AML-193 (cell line): ENCODE measurements around the gene ZBTB46.

Experiments
- DNase-seq, 2 experiments: peaks; one replicate each; lab custom pipeline; 2025; lab: John Stamatoyannopoulos, UW

ZBTB46 gene

DNA sequence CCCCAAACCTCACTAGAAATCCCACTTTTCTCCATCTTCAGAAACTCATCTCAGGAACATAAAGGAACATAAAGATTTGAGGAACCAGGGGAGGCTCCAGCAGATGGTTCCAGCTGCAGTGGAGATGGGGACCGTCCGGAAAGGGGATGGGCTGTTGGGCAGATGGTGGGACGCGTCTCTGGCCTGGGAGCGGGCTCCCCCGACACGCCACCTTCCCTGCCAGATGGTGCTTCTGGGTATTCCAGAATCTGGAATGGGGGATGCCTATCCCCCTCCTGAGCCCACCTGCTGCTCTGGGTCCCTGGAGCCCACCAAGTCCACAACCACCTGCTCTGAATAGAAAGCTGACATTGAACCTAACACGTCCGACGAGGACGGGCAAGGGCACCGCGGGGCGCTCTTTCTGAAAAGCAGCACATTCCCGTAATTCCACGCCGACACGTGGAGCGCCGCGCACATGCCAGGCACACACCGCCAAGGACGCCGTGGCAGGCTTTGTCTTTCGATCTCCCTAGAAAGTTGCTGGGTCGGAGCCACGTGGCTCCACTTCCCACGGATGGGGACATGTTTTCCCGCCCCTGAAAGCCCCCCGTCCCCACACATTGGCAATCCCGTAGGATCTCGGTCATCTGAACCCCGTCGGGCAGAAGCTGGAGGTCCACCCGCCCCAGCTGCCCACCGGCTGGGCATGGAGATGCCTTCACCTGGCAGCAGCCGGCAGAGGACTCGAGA lies 64.2 kb downstream of the ZBTB46 start:
- DNase-seq = no peak

DNA sequence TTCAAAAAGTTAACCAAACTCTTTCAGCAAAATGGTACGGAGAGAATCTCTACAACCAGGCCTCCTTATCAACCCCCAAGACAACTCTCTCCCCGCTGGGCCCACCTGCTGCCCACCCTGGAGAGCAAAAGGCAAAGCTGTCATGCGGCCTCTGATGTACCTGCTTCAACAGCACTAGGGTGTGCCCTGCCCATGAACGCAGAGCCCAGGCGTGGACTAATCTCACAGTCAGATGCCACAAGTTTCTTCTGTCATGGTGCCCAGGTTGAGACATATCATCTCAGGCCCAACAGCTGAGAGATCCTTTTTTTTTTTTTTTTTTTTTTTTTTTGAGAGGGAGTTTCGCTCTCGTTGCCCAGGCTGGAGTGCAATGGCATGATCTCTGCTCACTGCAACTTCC lies 65.2 kb downstream of the ZBTB46 start:
- DNase-seq = no peak

DNA sequence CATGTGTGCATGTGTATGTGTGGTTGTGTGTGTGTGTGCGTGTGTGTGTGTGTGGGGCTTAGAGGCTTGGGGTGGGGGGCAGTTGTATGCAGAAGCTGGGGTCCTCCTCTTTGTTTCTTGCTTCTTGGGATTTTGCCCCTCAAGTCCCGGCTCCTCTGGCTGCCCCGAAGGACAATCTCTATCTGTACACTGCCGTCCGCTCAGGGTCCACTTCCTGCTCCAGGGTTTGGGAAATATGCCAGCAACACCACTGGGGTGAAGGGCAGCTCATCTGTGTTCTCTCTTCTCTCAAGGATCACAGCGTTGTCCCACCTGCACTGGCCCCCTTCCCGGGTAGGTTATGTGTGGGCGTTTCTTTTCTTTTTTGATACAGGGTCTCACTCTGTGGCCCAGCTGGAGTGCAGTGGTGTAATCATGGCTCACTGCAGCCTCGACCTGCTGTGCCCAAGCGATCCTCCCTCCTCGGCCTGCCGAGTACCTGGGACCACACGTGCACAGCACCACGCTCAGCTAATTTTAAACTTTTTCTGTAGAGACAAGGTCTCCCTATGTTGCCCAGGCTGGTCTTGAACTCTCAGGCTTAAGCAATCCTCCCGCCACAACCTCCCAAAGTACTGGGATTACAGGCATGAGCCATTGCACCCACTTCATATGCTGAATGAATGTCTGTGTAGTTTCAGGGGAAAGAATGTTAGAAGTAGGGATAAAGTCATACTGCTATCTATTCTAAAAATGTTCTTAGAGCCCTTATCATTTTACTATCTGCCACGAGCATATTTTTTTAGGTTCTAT lies 65.8 kb downstream of the ZBTB46 start:
- DNase-seq = no peak

DNA sequence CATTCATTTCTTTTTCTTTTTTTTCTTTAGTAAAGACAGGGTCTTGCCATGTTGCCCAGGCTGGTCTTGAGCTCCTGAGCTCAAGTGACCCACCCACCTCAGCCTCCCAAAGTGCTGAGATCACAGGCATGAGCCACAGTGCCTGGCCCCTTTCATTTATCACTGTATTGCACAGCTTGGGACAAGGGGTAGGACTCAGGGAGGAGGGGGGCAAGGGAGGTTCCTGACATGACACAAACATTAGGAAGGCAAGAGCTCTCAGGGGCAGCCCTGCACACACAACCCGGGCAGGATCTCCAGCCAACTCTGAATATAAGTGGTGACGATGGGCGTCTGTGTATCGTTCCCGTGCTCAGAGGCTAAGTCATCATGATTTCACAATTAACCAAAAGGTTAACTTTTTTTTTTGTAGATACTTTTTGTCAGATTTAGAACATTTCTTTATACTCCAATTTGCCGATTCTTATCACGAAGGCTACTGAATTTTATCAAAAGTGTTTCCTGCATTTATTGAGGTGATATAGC lies 71.6 kb downstream of the ZBTB46 start:
- DNase-seq = no peak

DNA sequence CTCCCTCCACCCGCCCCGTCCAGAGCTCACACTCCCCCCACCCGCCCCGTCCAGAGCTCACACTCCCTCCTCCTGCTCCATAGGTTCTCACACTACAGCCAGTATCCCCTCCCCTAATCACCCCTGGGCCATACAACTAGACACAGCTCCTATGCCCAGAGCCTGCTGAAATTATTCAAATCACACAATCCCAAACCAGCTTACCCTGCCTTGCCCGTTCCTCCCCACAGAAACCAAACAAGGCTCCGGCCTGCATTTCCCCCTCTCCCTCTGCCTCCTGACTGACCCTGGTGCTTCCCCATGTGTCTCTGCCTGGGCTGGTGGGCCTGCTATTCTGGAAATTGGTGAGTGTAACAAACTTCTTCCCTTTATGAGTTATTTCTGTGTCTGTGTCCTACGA lies 72.9 kb downstream of the ZBTB46 start:
- DNase-seq = no peak

DNA sequence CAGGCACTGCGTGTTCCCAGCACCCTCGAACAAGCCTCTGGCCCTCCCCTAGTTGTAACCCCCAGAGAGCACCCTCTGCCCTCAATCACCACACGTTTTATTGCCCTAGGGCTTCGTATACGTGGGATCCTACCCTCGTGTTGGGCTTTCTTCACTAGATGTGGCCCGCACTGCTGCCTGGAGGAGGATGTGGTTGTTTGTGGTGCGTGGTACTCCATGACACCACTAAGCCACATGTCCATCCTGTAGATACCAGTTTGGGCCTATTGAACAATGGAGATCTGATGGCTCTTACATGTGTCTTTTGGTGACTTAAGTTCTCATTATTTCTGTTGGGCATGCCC lies 74.4 kb downstream of the ZBTB46 start:
- DNase-seq = no peak

DNA sequence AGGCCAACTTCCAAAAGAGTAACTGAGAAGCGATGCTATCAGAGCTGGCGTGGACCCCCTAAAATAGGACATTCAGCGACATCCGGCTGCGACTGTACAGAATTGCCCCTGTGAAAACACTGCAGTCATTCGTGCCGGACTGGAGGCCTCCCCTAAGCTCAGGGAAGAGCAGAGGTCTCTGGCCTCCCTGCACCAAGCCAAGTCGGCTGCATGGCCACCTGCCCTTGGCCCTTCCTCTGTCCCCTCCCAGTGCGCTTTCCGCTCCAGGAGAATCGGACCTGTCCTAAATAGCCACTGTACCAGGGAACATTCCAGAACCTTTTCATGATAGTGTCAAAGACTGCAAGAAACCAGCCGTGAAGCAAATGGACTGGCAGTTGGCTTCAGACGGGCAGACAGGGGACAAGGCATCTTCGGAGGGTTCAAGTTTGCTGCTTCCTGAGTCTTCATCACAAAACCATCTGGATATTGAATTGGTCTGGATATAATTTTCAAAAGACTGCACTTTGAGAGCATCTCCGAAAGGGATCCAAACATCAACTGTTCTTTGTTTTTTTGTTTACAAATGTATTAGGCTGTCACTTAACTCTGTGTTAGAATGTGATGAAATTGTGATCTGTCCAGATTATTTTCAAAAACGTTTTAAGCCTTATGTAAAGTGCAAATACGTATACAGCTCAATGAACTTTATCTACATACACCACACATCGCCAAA lies 75.0 kb downstream of the ZBTB46 start:
- no peak for DNase-seq

DNA sequence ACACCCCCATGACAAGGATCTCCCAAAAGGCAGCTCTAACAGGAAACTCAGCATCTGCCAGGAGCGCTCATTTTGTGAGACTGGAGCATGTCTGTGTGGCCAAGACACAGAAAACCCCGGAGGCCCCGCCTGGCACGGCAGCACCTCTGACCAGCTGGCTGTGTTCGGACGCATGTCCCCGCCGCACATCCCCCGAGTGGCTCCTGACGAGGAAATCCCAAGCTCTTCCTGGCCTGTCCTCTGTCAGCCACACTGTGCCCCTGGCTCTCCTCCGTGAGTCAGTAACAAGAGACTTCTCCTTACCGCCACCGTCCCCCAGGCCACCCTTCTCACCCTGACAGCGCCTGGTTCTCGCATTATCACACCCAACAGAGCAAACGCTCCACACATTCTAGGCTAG lies 77.1 kb downstream of the ZBTB46 start:
- DNase-seq = no peak

DNA sequence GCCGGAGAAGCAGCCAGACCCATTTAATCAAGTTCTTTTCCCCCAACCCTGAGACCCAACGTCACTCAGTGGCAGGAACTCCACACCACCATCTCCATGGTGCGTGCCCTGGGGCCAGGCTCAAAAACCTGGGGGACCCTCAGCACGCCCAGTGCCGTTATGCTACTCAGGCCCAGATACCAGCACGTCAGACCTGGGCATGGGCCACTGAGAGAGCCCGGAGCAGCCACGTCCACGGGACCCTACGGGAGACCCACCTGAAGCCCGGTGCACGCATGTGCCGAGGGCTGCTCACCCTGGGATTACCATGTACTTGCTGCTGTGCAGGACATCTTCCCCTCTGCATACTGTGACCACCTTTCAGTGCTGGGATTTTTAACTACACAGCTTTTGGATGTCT lies 77.7 kb downstream of the ZBTB46 start:
- DNase-seq = no peak

DNA sequence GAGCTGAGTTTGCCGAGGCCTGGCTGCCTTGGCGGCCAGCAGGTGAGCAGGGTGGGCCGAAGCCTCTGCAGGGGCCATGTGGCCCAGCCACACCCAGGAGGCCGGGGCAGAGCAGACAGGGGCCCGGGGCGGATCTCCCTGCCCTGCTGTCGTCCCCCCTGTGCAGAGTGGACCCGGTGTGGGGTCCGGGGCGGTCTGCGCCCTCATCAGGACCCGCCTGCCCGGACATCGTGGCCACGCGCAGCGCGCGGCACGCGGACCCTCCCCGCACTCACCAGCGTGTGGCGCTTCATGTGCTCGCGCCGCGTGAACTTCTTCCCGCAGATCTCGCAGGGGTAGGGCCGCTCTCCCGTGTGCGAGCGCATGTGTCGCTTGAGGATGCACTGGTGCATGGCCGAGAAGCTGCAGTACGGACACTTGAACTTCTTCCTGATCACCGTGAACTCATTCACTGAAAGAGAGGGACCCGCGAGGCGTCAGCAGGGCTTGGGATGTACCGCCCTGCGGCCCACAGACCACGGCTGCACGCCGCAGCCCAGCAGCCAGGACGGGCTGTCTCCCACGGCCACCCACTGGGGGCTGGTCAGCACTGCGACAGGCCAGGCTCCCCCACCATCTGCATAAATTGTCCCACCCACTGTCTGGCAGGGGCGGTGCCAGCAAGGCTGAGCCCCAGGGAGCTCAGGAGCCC lies 78.5 kb downstream of the ZBTB46 start:
- DNase-seq = no peak

DNA sequence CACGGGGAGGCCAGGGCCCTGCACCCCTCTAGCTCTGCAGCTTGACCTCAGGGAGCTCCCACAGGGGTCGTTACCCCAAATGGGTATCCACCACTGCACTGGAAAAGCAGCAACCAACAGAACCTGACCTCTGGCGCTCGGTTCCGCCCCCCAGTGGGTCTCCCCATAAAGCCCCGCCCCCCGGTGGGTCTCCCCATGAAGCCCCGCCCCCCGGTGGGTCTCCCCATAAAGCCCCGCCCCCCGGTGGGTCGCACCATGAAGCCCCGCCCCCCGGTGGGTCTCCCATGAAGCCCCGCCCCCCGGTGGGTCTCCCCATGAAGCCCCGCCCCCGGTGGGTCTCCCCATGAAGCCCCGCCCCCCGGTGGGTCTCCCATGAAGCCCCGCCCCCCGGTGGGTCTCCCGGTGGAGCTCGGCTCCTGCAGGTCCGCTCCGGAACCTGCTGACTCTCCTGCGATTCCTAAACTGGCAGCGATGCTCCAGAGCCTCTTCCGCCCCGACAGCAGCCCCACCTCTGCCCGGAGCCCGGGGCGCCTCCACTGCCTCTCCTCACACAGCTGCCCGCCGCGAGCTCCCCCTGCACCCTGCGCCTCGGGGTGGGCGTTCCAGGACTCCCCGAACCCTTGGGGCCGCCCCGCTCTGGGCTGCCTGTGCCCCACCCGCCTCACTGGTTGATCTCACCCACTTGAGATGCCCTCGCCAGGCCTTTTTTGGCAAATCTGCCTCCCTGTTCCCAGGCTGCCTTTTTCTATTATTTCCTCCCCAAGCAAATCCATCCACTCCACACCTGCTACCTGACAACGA lies 79.4 kb downstream of the ZBTB46 start:
- no peak for DNase-seq

DNA sequence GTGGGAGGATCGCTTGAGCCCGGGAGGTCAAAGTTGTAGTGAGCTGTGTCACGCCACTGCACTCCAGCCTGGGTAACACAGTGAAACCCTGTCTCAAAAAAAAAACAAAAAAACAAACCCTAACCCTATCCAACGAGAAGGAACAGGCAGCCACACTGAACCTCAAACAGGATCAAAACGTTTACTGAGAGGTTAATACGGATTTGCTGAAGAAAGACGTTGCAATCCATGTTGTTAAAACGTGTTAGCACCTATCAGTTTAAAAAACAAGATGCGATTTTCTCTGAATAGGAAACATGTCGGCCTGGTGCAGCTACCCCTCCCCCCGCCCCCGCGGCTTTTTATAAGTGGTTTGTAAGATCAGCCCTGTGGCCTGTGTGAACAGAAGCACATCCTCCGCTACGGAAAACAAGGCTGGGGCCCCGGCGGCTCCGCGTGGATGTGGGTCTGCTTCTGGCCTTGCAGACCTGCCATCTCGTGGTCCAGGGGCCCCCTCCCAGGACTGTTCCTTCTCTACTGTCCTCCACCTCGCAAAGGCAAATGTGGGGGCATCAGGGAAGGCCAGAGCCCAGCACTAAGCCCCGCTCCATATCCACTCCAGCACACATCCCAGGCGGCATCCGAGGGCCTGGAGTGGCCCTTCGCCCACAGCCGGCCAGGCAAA lies 80.1 kb downstream of the ZBTB46 start:
- no peak for DNase-seq

DNA sequence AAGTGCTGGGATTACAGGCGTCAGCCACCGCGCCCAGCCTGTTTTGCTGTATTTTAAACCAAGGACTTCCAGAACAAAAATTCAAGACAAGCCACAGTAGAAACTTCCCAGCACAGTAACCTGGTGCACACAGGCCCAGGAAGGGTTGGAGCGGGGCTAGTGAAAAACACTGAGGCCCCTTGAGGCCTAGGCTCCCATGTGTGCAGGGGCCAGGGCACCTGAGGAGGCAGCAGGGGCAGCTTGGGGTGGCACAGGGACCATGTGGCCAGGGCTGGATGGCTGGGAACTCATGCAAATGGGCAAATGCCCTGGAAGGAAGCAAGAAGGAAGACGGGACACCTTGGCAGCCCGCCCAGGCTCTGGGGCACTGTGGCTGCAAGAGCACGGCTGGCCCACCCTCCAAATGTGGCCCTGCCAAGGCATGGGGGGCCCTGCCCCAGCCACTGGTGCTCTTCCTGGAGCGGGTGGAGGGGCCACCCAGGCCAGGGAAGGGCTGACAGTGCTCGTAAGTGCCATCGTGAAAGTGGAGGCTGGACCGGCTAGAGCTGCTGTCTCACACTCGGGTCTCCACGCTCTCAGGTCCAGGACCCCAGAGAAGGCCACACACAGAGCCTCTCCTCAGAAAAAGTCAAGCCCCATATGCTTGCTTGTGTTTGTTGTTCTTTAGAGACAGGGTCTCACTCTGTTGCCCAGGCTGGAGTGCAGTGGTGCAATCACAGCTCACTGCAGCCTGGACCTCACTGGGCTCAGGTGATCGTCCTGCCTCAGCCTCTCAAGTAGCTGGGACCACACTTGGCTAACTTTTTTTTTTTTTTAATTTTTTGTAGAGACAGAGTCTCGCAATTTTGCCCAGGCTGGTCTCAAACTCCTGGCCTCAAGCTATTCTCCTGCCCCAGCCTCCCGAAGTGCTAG lies 81.2 kb downstream of the ZBTB46 start:
- DNase-seq = no peak

DNA sequence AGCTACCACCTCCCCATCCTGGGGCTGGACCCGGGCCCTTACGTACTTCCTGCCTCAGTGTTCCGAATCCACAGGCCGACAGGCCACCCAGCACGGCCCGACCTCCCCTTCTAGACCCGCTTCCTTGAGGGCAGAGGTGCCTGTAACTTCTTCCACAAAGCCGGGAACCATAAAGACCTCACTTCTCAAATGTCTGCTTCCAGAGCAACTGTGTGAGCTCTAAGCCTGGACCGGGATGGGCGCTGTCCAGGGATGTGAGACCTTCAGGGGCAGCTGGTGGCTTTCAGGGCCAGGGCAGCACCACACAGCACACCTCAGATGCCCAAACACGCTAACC lies 82.2 kb downstream of the ZBTB46 start:
- no peak for DNase-seq

DNA sequence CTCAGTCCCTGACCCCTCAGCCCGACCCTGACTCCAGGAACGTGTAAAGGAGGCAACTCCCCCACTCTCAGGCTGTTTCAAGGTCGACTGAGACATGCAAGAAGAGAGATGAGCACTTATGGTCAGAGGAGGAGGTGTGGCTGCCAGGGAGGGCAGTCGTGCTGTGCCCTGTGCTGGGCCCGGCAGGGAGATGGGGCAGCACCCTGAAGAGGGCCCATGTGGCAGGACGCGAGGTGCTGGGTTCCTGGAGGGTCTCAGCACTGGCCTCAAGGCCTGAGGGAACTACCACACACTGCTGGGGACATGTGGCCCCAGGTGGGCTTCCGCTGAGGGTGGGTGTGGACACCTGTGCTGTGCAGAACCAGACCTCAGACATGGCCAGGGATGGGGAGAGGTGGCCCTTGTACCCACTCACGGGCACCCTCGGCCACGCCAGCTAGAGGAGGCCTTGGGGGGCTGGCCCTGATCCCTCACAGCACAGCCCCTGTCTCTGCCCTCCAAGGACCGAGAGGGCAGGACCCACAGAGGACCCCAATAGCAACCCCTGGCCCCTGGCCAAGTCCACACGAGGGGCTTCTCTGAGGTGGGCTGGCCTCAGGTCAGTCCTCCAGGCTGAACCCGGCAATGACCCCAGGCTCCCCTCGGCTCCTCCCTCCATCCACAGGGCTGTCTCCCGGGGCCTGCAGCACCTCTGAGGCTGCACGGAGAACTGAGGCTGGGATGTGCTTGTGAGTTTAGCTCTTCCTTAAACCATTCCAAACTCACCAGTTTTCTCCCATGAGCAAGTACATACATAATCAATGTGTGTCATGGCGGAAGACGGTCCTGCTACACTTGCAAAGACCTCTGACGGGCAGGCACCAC lies 82.8 kb downstream of the ZBTB46 start:
- no peak for DNase-seq

DNA sequence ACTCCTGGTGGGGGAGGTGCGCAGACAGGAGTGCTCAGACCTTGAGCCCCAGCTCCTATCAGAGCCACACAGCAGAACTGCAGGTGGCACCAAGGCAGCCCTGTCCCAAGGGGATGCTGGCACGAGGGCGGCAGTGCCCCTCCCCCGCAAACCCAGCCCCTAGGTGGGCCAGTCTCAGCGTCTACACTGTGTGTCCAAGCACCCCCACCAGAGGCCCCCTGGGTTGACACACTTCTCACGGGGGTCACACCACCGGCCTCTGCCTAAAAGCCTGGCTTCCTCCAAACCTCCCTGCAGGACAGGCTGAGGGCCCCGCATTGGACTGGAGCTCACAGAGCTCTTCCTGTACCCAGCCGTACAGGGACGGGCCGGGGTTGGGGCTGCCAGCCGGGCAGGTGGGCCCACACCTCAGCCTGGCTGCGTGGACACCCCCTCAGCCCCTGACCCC lies 83.4 kb downstream of the ZBTB46 start:
- DNase-seq = no peak

DNA sequence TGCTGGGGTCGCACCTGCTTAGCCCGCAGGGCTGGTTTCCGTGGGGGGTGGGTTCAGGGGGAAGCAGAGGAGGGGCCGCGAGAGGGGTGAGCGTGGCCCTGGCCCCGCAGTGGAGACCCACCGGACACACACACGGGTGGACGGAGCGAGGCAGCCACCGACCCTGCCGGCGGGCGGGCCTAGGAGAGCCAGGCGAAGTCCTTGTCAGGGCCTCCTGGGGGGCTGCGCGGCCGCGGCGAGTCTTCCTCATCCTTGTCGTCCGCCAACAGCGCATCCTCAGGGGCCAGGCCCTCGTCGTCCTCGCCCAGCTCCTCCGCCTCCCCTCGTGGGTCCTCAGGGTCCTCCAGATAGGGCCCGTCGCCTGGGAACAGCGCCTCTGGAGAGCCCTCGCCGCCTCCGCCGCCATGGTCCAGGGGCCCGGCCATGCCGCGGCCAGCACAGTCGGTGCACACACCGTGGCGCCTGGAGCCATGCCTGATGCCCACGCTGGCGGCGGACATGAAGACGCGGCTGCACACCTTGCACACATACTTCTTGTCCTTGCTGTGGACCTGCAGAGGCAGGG lies 84.2 kb downstream of the ZBTB46 start:
- DNase-seq = no peak

DNA sequence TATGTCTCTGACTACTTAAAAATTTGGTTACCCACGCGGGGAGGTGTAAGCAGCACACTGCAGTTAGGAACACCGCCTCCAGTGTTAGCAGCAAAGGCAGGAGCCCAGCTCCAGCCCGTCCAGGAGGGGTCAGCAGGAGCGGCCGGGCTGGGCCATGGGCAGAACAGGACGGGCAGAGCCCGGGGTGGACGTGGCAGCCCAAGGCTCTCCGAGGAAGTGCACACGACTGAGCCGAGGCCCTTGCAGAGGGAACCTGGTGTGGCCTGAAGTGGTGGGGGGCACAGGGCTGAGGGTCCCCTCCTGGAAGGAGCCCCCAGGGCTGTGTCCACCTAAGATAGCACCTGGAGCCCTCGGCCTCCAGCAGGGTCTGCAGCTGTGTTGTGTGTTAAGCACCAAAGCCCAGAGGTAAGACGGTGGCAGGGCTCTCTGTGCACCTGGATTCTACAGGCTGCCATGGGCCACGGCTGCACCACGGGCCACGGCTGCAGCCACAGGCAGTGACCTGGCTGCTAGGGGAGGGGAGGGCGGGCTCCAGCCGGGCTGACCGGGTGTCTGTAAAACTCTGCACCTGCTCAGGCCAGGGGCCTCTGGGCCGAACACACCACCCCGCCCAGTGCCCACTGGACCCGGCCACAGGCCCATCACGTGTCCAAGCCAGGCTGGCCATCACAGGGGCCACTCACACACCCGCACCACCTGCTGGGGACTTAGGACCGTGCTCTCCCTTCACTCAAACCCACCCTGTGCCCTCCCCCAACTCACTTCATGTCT lies 84.9 kb downstream of the ZBTB46 start:
- DNase-seq = no peak
